Heart left ventricle (tissue), 13 donors: ENCODE results near the gene DNAJA3.

Source experiments
- CTCF ChIP-seq, 12 donors: fragments of 200-600 bp; sonication (generic) in 4 of 12; IDR thresholded peaks; one replicate each; pipeline versions ENCODE4 v1.5.0 to v1.8.0; 2018 to 2022; ENCODE audit warnings: antibody characterized with exemption in 12 of 12, mild to moderate bottlenecking in 5 of 12
- POLR2A ChIP-seq, 2 donors: fragments of 450-650 bp; IDR thresholded peaks; one replicate each; pipeline ENCODE4 v1.6.1; 2017; ENCODE audit warnings: antibody characterized with exemption in 2 of 2, mild to moderate bottlenecking in 2 of 2, moderate library complexity in 2 of 2
- donor health status: ischemic (EF 13 %, LVEDD 7.1; RV severe dilation, severe dysfunction).
- donor health status: DM: no; HTN: yes; CAD: no.
- donor health status: DM: no; HTN: no; CAD: no.
- donor health status: ischemic (EF 25% LVEDD 6.9; RV normal size, moderate dysfunction).
- donor health status: ischemic (EF 25% LVEDD 5.7; RV mildly dilated, moderate dysfunction).
- donor health status: ischemic (EF 35%, LVEDD 5.7; RV mildly dilated, moderate dysfunction).
- donor health status: nonischemic (EF 11% LVEDD 7.7; RV severe dilation, severe dysfunction).
- donor health status: DM: yes; HTN: yes; CAD: no.
- donor health status: PGD.
- donor health status: ischemic (EF 29% LVEDD 5.4; RV normal size, mild dysfunction).
- donor health status: nonischemic (EF 23%, LVEDD 6.1; RV moderate dilation, normal function).

GRCh38 chr16:4402439-4403132, 23.1 kb upstream of the DNAJA3 start:
- TF ChIP-seq CTCF (IDR thresholded peaks at IDR 0.05) (peak; percentile 82 to 94 (median 90)), POLR2A (IDR thresholded peaks at IDR 0.05) (no peak)
